Activated CD4-positive, alpha-beta T cell treated with anti-CD3 and anti-CD28 coated beads, Interleukin-2, amount 10 ng/mL, durations not matched to agents 24 days and 14 days (primary cell): ENCODE measurements around the gene RAI14. TPM values are rescaled to one million over a fixed set of nuclear protein-coding genes. Genes with fewer than 3 reads are reported as not detected.
"Not testable (repeated sequence)": the region's sequence is repeated elsewhere in the genome, so short reads cannot be mapped to it uniquely, and the experiment has no call there.

Experiments
- DNase-seq: peaks from one replicate; pipeline ENCODE4 v3.0.0; 2022
- H3K27ac Mint-ChIP-seq: one replicate; pipeline ENCODE4 v1.8.0; 2022; ENCODE audit warnings: mild to moderate bottlenecking, mixed read lengths
- H3K27me3 Mint-ChIP-seq: one replicate; pipeline ENCODE4 v1.8.0; 2022; ENCODE audit warnings: mixed read lengths
- H3K36me3 Mint-ChIP-seq: one replicate; pipeline ENCODE4 v1.8.0; 2022; ENCODE audit warnings: low read depth, mild to moderate bottlenecking, mixed read lengths
- H3K4me1 Mint-ChIP-seq: one replicate; pipeline ENCODE4 v1.8.0; 2021; ENCODE audit warnings: mixed read lengths
- H3K4me3 Mint-ChIP-seq: one replicate; pipeline ENCODE4 v1.8.0; 2022; ENCODE audit warnings: mild to moderate bottlenecking, moderate library complexity, mixed read lengths
- H3K9me3 Mint-ChIP-seq: one replicate; pipeline ENCODE4 v1.8.0; 2021; ENCODE audit warnings: mixed read lengths
- intact Hi-C: fragments of 100-400 bp; cut with micrococcal nuclease; formaldehyde crosslinking; loops from one replicate; pipeline ENCODE4 v1.15.1; 2023
- total RNA-seq: library from RNA; stranded (reverse); gene quantifications from 2 replicates; pipeline ENCODE4 v1.2.3, GENCODE V29; 2022

The RAI14 gene
- total RNA-seq, 1 donor from 2014 or later: 5.1 TPM

GRCh38 chr5:34753236-34753635 is 97.1 kb downstream of the RAI14 start:
- H3K27ac Mint-ChIP-seq, intact Hi-C loops, H3K4me1 Mint-ChIP-seq, H3K4me3 Mint-ChIP-seq, DNase-seq, H3K36me3 Mint-ChIP-seq, H3K27me3 Mint-ChIP-seq, H3K9me3 Mint-ChIP-seq: not testable (repeated sequence)

GRCh38 chr5:34755926-34756325 is 99.8 kb downstream of the RAI14 start:
- peaks cover 2% of the 10 kb centered on the region for H3K27me3 Mint-ChIP-seq
- H3K36me3 Mint-ChIP-seq: no peaks in the 10 kb centered on the region
- intact Hi-C loops: no loop called here
- no peaks in the 10 kb centered on the region for H3K9me3 Mint-ChIP-seq
- no peak overlapping the region for H3K4me3 Mint-ChIP-seq
- no peak overlapping the region for H3K27ac Mint-ChIP-seq
- DNase-seq: no peak
- H3K4me1 Mint-ChIP-seq: no peaks in the 10 kb centered on the region

- intact Hi-C loops: no loop called here
- no peak for DNase-seq
- H3K36me3 Mint-ChIP-seq: no peaks in the 10 kb centered on the region
- no peaks in the 10 kb centered on the region for H3K27me3 Mint-ChIP-seq
- H3K27ac Mint-ChIP-seq: no peak overlapping the region
- H3K9me3 Mint-ChIP-seq: no peaks in the 10 kb centered on the region
- H3K4me3 Mint-ChIP-seq: no peak overlapping the region
- no peaks in the 10 kb centered on the region for H3K4me1 Mint-ChIP-seq
Observed at GRCh38 chr5:34756781-34757624, 100.9 kb downstream of the RAI14 start.

- Mint-ChIP-seq H3K27me3 (no peaks in the 10 kb centered on the region), H3K27ac (no peak overlapping the region), H3K9me3 (no peaks in the 10 kb centered on the region), H3K36me3 (no peaks in the 10 kb centered on the region), H3K4me1 (no peaks in the 10 kb centered on the region), H3K4me3 (no peak overlapping the region)
- no peak for DNase-seq
- intact Hi-C loops: no loop called here
Observed at GRCh38 chr5:34758514-34758913, 102.4 kb downstream of the RAI14 start.

GRCh38 chr5:34759213-34759612 is 103.1 kb downstream of the RAI14 start:
- DNase-seq, H3K27me3 Mint-ChIP-seq, intact Hi-C loops, H3K4me1 Mint-ChIP-seq, H3K9me3 Mint-ChIP-seq, H3K4me3 Mint-ChIP-seq, H3K36me3 Mint-ChIP-seq, H3K27ac Mint-ChIP-seq: not testable (repeated sequence)

- intact Hi-C loops: no loop called here
- Mint-ChIP-seq H3K4me3 (no peak overlapping the region), H3K9me3 (no peaks in the 10 kb centered on the region), H3K27ac (no peak overlapping the region), H3K36me3 (no peaks in the 10 kb centered on the region), H3K27me3 (no peaks in the 10 kb centered on the region), H3K4me1 (no peaks in the 10 kb centered on the region)
- no peak for DNase-seq
Observed at GRCh38 chr5:34765662-34766061, 109.5 kb downstream of the RAI14 start.

GRCh38 chr5:34767180-34767579 is 111.1 kb downstream of the RAI14 start:
- no peaks in the 10 kb centered on the region for H3K36me3 Mint-ChIP-seq
- H3K27ac Mint-ChIP-seq: no peak overlapping the region
- no peaks in the 10 kb centered on the region for H3K27me3 Mint-ChIP-seq
- no peak for DNase-seq
- intact Hi-C loops: no loop called here
- H3K4me1 Mint-ChIP-seq: no peaks in the 10 kb centered on the region
- no peaks in the 10 kb centered on the region for H3K9me3 Mint-ChIP-seq
- H3K4me3 Mint-ChIP-seq: no peak overlapping the region

GRCh38 chr5:34770486-34770885 is 114.4 kb downstream of the RAI14 start:
- no peak overlapping the region for H3K4me3 Mint-ChIP-seq
- no peak for DNase-seq
- H3K27me3 Mint-ChIP-seq: peaks cover 3% of the 10 kb centered on the region
- H3K9me3 Mint-ChIP-seq: peaks cover 7% of the 10 kb centered on the region
- no peaks in the 10 kb centered on the region for H3K4me1 Mint-ChIP-seq
- intact Hi-C loops: no loop called here
- H3K36me3 Mint-ChIP-seq: no peaks in the 10 kb centered on the region
- no peak overlapping the region for H3K27ac Mint-ChIP-seq

- Mint-ChIP-seq H3K27ac (no peak overlapping the region), H3K27me3 (peaks cover 3% of the 10 kb centered on the region), H3K4me1 (no peaks in the 10 kb centered on the region), H3K9me3 (peaks cover 9% of the 10 kb centered on the region), H3K4me3 (no peak overlapping the region), H3K36me3 (no peaks in the 10 kb centered on the region)
- DNase-seq: no peak
- intact Hi-C loops: no loop called here
Observed at GRCh38 chr5:34771076-34771475, 114.9 kb downstream of the RAI14 start.

- H3K36me3 Mint-ChIP-seq: no peaks in the 10 kb centered on the region
- peaks cover 3% of the 10 kb centered on the region for H3K27me3 Mint-ChIP-seq
- DNase-seq: no peak
- peaks cover 9% of the 10 kb centered on the region for H3K9me3 Mint-ChIP-seq
- no peaks in the 10 kb centered on the region for H3K4me1 Mint-ChIP-seq
- intact Hi-C loops: no loop called here
- no peak overlapping the region for H3K4me3 Mint-ChIP-seq
- H3K27ac Mint-ChIP-seq: no peak overlapping the region
Observed at GRCh38 chr5:34772267-34773098, 116.4 kb downstream of the RAI14 start.

GRCh38 chr5:34774139-34774538 is 118.0 kb downstream of the RAI14 start:
- Mint-ChIP-seq H3K4me1 (no peaks in the 10 kb centered on the region), H3K4me3 (no peak overlapping the region), H3K9me3 (peaks cover 9% of the 10 kb centered on the region), H3K27me3 (peaks cover 3% of the 10 kb centered on the region), H3K36me3 (no peaks in the 10 kb centered on the region), H3K27ac (no peak overlapping the region)
- DNase-seq: no peak
- intact Hi-C loops: no loop called here

GRCh38 chr5:34774678-34775077 is 118.5 kb downstream of the RAI14 start:
- DNase-seq, H3K36me3 Mint-ChIP-seq, H3K4me1 Mint-ChIP-seq, H3K27ac Mint-ChIP-seq, H3K9me3 Mint-ChIP-seq, H3K4me3 Mint-ChIP-seq, H3K27me3 Mint-ChIP-seq, intact Hi-C loops: not testable (repeated sequence)

GRCh38 chr5:34775886-34776285 is 119.8 kb downstream of the RAI14 start:
- intact Hi-C loops: no loop called here
- H3K27me3 Mint-ChIP-seq: peaks cover 3% of the 10 kb centered on the region

GRCh38 chr5:34778091-34778850 is 122.1 kb downstream of the RAI14 start:
- Mint-ChIP-seq H3K4me1 (no peaks in the 10 kb centered on the region), H3K27ac (no peak overlapping the region), H3K27me3 (peaks cover 3% of the 10 kb centered on the region), H3K9me3 (peaks cover 14% of the 10 kb centered on the region), H3K4me3 (no peak overlapping the region), H3K36me3 (no peaks in the 10 kb centered on the region)
- no peak for DNase-seq
- intact Hi-C loops: no loop called here

More at GRCh38 chr5:34775886-34776285, 119.8 kb downstream of the RAI14 start:
- Mint-ChIP-seq H3K4me3 (no peak overlapping the region), H3K27ac (no peak overlapping the region), H3K9me3 (peaks cover 9% of the 10 kb centered on the region), H3K4me1 (no peaks in the 10 kb centered on the region), H3K36me3 (no peaks in the 10 kb centered on the region)
- no peak for DNase-seq
